Erythroblast (primary cell): ENCODE results near the gene GPX4.

Experiments used
- GATA1 ChIP-seq: IDR thresholded peaks from 2 replicates; pipeline ENCODE4 v1.6.1; 2011; ENCODE audit warnings: low read depth, mild to moderate bottlenecking, control low read depth, low read length, moderate library complexity
- POLR2A ChIP-seq: IDR thresholded peaks from 2 replicates; pipeline ENCODE4 v1.6.1; 2011; ENCODE audit warnings: mild to moderate bottlenecking, low read length

DNA sequence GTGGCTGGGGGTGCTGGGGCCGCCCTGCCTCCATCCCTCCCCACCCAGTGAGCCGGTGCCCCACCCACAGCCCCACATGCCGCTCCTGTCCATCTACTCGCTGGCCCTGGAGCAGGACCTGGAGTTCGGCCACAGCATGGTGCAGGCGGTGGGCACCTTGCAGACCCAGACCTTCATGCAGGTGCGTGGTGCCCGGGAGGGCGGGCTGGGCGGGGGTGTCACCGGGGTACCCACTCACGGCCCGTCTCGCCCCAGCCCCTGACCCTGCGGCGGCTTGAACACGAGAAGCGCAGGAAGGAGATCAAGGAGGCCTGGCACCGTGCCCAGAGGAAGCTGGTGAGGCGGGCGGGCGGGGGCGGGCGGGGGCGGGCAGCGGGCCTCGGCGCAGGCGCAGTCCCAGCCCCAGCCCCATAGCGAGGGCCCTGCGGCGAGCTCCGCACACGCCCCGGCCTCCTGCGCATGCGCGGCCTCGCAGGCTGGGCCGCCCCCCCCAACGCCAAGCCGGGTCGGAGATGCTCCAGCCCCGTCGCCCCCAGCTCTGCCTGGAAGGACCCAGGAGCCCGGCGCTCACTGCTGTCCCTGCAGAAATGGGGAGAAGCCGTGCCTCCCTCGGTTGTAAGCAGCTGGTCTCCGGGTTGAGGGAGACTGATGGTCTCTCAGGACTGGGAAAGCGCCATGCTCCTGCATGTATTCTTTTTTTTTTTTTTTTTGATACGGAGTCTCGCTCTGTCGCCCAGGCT lies 29.1 kb upstream of the GPX4 start:
- TF ChIP-seq POLR2A = no peak
- no peak for TF ChIP-seq GATA1
